GM18505 (cell line): ENCODE measurements around the gene AIP.
"Not testable (repeated sequence)": the region's sequence is repeated elsewhere in the genome, so short reads cannot be mapped to it uniquely, and the experiment has no call there.

Experiments
- ATAC-seq: cut with Tn5 transposase; IDR thresholded peaks from one replicate; pipeline ENCODE4 v1.9.1; 2021; ENCODE audit not compliant: unreplicated experiment
- POLR2A ChIP-seq: IDR thresholded peaks from 4 replicates; pipeline ENCODE4 v1.6.1; 2011; ENCODE audit warnings: borderline replicate concordance; ENCODE audit not compliant: insufficient read depth, insufficient read length; ENCODE audit errors: extremely low read depth

The AIP gene

DNA sequence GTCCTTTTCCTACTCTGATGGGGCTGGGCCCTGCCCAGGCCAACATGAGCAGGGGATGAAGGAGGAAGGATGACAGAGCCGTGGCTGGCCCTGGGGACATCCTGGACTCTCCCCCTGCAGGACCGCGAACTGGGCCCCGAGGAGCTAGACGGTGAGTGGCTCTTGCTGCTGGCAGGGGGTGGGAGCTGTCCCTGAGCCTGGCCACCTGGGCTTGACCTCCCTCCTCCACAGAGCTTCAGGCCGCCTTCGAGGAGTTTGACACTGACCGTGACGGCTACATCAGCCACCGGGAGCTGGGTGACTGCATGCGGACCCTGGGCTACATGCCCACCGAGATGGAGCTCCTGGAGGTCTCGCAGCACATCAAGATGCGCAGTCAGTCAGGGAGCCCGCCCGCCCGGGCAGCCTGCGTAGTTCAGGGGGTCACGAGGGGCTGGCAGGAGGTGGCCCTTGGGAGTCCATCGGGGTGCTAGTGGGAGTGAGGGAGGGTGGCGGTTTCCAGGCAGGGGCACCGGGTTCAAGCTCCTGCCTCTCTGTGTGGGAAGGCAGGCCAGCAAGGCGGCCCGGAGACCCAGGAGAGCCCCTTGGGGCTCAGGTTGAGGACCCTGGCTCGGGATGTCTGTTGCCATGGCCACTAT, 26.6 kb upstream of the AIP start:
- TF ChIP-seq POLR2A = no peak
- ATAC-seq = no peak

DNA sequence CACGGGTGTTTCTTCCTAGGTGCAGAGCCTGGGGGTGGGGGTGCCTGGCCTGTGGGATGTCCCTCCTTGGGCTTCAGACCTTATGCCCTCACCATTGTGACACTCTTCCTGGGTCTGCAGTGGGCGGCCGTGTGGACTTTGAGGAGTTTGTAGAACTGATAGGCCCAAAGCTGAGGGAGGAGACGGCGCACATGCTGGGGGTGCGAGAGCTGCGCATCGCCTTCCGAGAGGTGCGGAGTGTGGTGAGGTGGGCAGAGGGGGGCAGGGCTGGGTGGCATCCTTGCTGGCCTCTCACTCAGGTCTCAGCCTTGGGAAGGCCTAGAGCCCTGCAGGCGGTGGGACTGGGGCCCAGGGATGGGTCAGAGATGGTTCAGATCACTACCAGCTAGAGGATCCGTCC, 25.4 kb upstream of the AIP start:
- ATAC-seq = no peak
- no peak for TF ChIP-seq POLR2A

DNA sequence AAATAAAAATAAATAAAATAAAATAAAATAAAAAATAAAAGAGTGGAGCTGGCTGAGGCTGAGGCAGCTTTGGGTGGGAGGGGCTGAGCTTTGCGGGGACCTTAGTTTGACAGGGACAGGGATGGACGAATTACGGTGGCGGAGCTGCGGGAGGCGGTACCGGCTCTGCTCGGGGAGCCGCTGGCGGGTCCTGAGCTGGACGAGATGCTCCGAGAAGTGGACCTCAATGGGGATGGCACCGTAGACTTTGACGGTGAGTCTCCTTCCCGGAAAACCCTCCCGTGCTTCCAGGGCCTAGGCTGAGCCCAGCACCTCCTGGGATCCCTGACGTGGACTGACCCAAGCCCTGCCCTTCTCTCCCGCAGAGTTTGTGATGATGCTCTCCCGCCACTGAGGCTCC, 24.6 kb upstream of the AIP start:
- no peak for TF ChIP-seq POLR2A
- ATAC-seq = no peak

DNA sequence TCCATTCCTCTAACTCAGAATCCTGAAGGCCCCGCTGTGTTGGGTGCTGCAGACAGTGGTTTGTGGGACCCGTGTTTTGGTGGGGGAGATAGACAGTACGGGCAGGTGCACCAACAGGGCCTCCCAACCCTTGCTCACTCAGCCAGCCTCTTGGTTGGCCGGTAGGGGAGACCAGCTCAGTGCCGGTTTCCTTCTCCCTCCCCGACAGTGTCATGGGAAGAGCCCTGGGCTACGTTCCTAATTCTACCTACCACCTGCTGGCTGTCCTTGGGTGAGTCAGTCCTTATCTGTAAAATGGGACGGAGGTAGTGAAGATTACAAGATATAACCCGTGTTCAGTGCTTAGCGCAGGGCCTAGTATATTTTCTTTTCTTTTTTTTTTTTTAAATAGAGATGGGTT, 19.6 kb upstream of the AIP start:
- no peak for TF ChIP-seq POLR2A
- no peak for ATAC-seq

DNA sequence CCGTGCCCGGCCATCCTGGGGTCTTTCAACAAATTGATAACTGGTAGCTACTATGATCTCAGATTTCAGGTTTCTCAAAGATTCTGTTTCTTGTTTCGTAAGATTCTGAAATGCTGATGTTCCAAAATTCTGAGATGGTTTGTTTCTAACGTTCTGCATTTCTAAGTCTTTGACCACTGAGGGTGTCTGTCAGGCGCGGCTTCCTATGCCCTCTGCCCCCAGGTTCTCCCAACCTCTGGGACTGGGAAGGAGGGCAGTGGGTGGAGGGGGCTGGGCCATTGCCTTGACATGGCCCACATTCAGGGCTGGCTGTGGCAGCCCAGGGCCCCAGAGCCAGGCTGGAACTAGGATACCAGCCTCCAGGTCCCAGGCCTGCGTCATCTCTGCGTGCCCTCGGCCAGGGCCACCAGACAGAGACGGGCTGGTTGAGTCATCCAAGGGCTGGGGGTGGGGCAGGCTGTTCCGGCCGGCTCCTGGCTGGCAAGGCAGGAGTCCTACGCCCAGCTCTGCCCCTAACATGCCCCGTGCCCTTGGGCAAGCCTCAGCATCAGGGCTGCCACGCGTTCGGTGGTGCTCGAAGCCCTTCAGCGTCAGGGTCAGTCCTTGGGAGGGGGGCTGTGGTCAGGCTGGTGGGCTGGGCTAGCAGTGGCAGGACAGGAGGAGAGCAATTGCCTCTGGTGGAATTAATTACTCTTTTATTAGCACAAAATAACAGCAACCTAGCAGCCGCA, 19.0 kb upstream of the AIP start:
- no peak for TF ChIP-seq POLR2A
- ATAC-seq = no peak

DNA sequence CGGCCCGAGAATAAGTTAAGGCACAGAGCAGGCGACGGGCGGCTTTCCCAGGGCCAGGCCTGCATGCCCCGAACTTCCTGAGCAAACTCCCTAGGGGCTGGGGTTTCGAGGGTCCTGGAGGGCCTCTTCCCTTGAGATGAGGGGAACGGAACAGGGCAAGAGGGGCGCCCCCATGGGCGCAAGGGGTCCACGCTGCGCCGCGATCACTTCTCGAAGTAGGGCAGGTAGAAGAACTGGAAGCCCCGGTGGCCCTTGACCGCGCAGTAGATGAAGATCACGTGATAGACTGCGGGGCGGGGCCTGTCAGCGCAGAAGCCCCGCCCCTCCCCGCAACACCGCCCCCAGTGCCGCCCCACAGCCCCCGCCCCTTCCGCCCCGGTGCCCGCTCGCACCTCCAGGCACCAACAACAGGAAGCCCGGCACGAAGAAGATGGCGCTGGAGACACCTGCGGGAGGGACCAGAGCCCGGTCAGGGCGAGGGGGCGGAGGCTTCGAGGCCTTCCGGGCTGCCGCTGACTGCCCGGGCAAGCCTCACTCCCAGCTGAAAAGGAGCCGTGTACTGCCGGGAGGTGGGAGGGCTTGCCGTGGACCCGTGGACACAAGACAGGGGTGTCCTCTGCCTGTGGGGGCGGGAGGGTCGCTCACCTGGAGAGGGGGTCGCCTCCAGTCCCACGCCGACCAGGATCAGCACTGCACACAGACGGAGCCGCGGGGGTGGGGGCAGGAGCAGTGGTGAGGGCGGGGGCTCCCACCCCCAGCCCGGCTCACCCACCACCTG, 18.2 kb upstream of the AIP start:
- TF ChIP-seq POLR2A = peak; percentile 84
- peak; percentile 51 for ATAC-seq

DNA sequence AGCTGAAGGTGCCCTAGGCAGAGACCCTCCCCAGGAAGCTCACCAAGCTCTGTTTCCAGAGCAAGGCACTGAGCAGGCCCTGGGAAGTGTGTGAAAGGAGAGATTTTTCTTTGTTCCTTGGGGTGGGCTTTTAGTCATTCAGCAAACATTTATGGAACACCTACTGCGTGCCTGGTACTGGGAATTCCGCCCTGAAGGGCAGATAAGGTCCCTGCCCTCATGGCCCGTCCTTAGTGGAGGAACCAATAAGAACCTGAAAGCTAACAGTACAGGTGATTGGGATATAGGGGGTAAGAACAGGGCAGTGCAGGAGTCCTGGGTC, 17.7 kb upstream of the AIP start:
- no peak for ATAC-seq
- TF ChIP-seq POLR2A = no peak

DNA sequence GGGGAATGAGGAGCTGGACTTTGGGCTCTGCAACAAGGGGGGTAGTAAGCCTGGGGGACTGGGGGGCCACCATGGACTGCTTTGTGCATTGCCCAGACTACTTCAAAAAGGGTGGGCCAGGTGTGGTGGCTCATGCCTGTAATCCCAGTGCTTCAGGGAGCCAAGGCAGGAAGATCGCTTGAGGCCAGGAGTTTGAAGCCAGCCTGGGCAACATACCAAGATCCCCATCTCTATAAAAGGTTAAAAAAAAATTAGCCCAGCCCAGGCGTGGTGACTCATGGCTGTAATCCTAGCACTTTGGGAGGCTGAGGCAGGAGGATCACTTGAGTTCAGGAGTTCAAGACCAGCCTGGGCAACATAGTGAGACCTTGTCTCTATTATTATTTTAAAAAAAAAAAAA, 17.3 kb upstream of the AIP start:
- ATAC-seq = not testable (repeated sequence)

DNA sequence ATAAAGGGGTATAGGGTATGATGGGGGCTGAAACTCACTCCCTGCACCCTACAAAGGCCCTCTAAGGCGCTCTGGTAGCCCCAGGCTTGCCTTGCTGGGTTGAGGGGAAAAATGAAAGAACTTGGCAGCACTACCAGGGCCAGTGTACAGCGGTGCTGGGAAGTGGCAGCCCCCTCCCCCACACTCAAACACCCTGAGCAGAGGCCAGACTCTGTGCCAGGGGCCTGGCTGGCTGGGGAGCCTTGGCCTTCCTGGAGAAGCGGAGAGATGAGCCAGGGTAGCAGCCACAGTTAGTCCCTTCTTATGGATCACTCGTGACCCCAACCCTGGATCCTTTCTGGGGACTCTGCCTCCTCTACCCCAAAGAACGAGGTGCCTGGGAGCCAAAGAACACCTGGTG, 16.5 kb upstream of the AIP start:
- no peak for ATAC-seq

DNA sequence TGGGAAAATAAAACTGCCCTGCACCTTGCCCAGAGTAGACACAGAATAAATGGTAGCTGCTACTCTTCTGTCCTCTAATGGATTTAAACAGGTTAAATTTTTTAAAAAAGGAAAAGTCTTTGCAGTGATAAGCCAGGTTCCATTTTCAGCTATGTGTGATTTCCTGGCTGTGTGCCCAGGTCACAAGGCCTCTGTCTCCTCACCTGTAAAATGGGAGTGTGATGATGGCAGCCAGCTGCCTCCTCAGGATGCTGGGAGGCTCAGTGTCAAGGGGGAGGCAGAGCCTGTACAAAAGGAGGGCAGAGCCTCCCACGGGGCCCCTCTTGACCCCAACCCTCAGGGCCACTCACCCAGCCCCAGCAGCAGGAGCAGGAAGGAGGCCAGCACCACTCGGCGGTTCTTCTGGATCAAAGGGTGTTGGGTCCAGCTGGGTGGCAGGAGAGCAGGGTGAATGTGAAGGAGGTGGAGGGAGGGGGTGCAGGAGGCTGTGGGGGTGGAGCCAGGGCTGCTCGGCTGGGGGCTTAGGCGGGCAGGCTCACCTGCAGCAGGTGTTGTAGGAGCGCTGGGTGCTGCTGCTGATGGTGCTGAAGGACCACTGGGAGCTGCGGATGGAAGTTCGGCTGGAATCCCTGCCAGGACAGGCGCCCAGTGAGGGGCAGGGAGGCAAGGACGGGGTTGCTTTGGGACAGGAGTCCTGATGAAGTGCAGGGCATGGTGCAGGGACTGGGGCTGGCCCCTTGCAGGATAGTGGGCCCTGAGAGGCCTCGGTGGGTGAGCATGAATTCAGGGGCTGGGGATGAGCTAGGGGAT, 15.7 kb upstream of the AIP start:
- no peak for ATAC-seq

More for the DNA sequence above, 16.5 kb upstream of the AIP start:
- no peak for TF ChIP-seq POLR2A

DNA sequence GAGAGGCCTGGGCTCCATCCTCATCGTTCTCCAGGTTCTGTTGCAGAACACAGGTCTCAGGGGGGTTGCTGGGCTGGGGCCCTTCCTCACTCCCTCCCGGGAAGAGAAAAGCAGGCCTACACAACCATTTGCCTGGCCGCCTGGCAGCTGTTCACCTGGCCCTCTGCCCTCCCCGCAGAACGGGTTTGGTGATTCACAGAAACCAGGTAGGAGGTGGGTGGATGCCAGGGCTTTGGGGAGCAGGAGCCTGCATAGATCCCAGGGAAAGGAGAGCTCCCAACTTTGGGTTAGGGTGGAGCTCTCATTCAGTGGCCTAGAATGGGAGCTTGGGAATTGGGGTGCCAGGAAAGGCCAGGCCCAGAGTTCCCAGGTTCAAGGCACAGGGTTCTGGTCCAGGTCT, 14.8 kb upstream of the AIP start:
- ATAC-seq = no peak
- no peak for TF ChIP-seq POLR2A

More for the DNA sequence above, 15.7 kb upstream of the AIP start:
- no peak for TF ChIP-seq POLR2A

DNA sequence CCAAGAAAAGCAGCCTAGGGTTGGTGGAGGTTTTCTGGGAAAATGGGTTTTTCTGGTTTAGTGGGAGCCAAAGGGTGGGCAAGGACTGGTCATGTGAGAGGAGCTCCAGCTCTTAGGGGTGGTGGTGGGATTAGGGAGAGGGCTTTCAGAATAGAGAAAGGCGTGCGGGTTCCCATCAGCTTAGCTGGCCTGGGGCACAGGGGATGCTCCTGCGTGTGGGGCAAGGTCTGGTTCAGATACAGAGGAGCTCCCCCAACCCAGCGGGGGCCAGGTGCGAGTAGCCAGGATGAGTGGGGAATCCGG, 14.4 kb upstream of the AIP start:
- no peak for ATAC-seq
- TF ChIP-seq POLR2A = no peak

DNA sequence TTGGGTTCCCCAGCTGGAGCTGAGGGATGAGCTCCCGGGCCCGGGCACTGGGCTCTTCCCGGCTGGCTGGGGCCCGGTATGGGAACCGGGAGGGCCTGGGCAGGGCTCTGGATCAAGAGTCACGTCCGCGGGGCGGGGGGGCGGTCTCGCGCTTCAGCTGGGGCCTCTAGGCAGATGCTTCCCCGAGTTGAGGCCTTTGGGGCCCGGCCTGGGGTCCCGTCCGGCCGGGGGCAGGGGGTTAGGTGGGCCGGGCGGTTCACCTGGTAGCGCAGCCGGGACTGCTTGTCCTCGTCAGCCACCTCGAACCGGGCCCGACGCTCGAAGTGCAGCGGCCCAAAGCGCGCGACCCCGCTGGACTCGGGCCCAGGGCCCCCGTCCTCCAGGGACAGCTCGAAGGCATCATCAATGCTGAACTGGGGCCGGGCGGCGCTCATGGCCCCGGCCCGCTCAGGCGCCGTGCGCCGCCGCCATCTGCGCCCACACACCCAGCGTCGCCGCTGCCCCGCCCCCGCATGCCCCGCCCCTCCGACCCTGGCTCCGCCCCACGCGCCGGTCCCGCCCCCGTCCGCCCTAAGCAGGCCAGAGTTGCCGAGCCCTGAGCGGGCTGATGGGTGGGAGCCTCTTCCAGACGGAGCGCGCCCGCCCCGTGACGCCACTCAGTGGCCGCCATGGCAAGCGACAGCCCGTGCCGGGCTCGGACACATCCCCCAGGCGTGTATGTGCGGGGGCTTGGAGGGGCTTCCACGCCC, 13.9 kb upstream of the AIP start, which contains the start of gene TMEM134:
TMEM134 (minus strand) TSS at position 493 of the 749 bp plus-strand sequence; CDS start at position 434, 59 bp downstream.
- ATAC-seq = peak; percentile 54
- TF ChIP-seq POLR2A = peak; percentile 88

DNA sequence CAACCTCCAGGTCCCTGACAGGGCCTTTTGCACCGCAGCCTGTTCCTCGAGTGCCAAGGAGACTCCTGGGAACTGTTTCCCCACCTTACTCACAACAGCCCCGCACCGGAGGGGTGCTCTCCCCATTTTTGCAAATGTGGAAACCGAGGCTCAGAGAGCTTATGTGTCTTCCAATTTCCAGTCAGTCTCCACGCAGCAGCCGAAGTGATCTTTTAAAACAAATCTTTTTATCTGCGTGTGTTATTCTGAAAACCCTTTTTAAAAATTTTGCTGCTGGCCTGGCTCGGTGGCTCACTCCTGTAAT, 13.4 kb upstream of the AIP start:
- ATAC-seq = no peak
- TF ChIP-seq POLR2A = no peak
